Measurements from ENCODE around the gene FAM53B.

GRCh38 chr10:124656113-124656490 lies 88.1 kb downstream of the FAM53B start:
- TF ChIP-seq CTCF (IDR thresholded peaks at IDR 0.05 in 4 of 5, conservative IDR thresholded peaks at IDR 0.05 in 1 of 5) (no peak), POLR2A (IDR thresholded peaks at IDR 0.05) (no peak)

All from gastrocnemius medialis (tissue), 4 donors.